Activated CD4-positive, CD25-positive, alpha-beta regulatory T cell (primary cell): ENCODE measurements around the gene PDE6A.
"Not testable (repeated sequence)": the region's sequence is repeated elsewhere in the genome, so short reads cannot be mapped to it uniquely, and the experiment has no call there.

ENCODE experiments used
- DNase-seq, 4 experiments: peaks; one replicate each; lab custom pipeline; 2025; lab: John Stamatoyannopoulos, UW

PDE6A gene

GRCh38 chr5:149860801-149861322 is 83.7 kb downstream of the PDE6A start:
- DNase-seq = no peak

DNA sequence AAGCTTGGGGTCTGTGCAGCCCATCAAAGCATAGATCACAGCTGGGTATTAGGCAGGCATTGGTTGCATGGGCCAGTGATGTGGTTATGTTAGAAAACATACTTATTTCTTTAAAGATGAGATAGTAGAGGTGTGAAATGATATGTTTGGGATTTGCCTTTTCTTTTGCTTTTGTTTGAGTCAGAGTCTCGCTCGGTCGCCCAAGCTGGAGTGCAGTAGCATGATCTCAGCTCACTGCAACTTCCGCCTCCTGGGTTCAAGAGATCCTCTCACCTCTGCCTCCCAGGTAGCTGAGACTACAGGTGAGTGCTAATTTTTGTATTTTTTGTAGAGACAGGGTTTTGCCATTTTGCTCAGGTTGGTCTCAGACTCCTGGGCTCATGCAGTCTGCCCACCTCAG is 84.8 kb downstream of the PDE6A start:
- DNase-seq = no peak

GRCh38 chr5:149858481-149858880 is 86.1 kb downstream of the PDE6A start:
- DNase-seq = not testable (repeated sequence)

GRCh38 chr5:149857499-149857898 is 87.1 kb downstream of the PDE6A start:
- DNase-seq = no peak

DNA sequence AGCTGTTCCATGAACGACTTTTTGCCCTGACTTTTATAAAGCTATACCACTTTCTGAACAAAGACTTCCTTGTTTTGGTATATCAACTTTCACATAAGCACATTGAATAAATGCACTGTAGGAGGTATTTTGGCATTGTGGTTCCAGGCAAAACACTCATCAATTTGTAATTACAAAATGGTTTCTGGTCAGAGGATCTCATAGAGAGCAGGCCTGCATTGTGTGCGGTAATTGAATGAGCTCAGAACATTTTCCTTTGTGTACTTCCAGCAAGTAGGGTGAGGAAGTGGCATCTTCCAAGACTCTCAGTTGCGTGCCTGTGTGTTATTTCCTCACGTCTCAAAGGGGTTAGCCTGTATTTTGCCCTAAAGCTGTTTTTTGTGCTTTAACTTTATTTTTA is 89.2 kb downstream of the PDE6A start:
- no peak for DNase-seq

DNA sequence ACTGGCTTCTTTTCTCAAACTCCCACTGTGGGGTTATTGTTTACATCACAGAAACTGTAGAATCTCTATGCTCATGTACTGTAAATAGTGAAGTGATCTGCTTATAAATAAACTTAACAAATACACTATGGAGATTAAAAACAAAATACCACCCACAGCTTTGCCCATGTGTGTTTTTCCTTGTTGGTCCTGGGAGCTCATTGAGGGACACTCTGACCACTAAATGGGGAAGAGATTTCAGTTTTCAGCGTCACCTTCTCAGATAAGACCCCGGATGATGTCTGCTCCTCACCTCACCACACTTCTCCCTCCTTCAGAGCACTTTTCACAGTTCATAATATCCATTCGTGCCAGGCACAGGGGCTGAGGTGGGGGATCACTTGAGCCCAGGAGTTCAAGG is 89.7 kb downstream of the PDE6A start:
- no peak for DNase-seq

- no peak for DNase-seq
These were observed 90.9 kb downstream of the PDE6A start for GRCh38 chr5:149853701-149854100.

- no peak for DNase-seq
These were observed 91.3 kb downstream of the PDE6A start for GRCh38 chr5:149853331-149853648.

DNA sequence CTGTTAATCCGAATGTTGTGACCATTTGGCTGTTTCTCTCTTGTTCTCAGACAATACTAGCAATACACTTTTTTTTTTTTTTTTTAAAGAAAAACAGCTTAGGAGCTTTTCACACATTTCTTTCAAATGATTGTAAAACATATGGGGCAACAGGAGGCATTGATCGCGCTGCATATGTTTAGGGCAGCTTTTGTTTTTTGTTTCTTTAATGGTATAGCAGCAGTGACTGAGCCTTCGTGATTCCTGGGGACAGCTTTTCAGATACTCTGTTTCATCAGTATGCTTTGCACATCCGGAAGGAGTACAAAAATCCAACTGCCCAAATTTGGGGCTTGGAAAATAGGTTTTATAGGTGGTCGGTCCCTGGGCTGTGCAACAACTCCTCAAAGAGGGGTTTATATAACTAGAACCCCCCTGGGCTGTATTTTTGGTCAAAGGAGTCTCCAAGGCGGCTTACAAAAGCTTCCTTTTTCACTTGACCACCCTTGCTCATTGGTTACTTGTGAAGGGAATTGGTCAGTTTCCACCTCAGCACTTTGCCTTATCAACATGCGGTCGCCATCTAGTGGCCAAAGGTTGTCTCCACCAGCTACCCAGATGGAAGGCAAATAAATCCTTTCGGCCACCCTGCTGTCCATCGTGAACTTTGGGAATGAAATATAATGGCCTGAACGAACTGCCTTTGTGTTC is 91.8 kb downstream of the PDE6A start:
- peak in 2 of 4 experiments; percentile 8 to 14 for DNase-seq

DNA sequence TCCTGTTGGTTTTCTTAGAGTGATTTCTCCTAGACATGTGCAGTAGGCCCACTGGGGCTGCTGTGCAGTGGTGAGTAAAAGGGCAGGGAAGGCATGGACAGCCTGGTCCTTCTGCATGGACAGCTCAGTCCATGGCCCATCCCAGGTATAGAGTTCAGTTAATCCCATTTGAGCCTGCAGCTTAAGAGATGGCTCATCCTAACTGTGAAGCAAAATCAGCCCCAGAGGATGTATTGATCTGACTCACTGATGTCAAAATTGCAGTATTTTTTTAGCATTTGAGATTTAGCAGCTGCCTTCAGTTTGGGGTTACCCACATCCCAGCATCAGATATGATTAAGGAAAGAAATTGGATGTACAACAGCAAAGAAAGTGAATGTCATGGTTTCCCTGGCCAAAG is 93.4 kb downstream of the PDE6A start:
- DNase-seq = no peak

- DNase-seq = no peak
These were observed 94.4 kb downstream of the PDE6A start for GRCh38 chr5:149849966-149850910.

DNA sequence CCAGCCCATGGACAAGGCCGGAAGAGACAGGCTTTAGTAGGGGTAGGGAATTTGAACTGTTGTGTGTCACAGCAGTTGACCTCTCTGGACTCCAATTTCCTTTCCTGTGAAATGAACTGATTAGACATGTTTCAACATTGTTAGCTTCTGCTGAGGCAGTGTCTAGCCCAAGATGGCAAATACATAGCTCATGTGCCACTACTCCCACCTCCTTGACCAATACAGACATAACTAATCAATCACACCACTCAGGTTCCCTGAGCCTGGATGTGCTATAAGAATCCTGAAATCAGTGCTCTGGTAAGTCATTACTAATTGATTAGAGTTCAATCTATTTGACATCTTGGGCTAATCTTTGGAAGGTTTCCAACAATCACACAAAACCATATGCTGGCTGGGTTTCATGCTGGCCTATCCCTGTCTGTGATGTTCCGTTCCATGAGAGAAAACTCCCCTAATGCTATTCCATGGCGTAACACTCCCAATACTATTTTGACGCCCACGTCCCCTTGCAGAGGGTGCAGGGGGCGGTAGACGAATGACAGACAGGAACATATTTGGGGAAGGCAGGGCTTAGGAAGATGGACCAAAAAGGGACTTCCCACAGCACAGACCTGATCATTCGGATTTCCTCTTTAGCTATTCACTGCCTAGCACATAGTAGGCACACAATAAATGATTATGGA is 95.2 kb downstream of the PDE6A start:
- no peak for DNase-seq

DNA sequence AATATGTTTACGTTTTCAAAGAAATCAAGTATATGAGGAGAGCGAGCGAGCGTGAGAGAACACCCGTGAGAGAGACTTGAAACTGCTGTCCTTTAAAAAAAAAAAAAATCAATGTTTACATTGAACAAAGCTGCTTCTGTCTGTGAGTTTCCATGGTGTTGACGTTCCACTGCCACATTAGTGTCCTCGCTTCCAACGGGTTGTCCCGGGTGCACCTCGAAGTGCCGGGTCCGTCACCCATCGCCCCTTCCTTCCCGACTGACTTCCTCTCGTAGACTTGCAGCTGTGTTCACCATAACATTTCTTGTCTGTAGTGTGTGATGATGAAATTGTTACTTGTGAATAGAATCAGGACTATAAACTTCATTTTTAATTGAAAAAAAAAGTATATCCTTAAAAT is 97.0 kb downstream of the PDE6A start:
- no peak for DNase-seq

DNA sequence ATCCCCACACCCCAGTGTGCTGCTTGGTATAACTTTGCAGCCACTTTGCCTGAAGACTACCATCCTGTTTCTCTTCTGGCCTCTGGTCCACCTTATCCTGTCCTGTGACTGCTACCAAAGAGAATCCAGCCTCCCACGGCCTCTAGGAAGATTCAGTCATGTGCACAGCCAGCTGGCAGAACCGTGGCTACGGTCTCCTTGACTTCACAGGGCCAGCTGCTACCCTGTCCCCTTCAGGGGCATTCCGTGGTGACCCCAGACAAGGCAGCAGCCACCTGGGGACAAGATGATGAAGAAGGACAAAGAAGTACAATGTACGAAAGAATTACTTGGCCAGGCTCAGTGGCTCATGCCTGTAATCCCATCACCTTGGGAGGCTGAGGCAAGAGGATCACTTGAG is 98.6 kb downstream of the PDE6A start:
- no peak for DNase-seq

GRCh38 chr5:149845601-149846000 is 99.0 kb downstream of the PDE6A start:
- no peak for DNase-seq

DNA sequence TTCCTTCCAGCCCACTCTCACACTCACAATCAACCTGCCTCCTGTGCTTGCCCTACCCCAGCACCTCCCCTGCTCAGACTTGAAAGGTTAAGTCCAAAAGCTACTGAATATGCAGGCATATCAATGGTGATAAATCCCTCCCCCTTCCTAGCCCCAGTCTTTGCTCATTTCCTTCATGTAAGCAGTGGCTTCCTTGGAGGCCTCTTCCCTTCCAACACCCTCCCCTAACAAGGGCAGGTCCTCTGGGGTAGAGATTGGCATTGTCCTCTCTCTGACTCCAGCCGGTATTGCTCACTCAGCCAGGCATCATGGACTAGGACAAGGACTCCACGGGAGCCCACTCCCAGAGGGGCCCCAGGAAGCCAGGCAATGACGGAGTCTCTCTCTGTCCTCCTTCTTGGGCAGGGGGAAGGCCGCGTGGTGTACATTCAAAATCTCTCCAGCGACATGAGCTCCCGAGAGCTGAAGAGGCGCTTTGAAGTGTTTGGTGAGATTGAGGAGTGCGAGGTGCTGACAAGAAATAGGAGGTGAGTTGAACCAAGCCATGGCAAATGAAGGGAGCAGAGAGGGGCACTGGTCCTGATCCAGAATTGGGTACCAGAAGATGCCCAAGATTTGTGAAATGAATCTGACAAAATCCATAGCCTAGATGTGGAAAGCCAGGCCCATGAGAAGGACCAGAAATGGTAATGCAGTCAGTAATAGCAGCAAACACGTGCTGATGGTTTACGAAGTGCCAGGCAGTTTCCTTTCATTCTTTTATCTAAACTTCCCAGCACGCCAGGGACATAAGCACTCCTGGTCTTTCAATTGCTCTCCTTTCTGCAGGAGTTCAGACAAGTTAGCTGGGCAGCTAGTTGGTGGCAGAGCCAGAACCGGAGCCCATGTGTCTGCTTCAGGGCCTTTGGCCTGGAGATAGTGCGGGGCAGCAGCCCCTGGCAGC is 102.5 kb downstream of the PDE6A start:
- DNase-seq = no peak

DNA sequence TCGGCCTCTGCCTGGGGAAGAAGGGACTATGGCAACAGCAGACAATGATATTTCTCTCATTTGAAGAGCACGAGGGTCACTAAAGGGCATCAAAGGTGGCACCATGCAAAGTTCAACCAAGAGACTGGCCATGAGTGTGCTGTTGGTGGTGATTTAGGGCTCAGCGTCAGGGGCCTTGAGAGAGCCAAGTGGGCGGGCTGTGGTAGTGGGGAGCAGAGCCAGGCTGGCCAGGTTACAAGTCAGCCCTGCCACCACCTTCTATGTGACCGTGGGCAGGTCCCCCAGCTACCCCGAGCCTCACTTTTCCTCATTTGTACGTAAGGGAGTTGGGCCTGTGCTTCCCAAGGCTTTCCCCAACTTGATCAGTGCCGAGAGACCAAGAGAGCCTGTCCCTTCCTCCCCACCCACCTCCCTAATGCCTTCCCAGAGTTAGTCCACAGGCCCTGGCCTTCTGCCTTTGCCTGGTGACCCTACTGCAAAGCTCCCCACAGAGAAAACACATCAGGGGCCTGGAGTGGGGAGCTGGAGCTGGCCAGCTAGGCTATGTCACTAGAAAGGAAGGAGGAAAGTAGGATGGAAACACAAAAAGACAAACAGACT is 104.3 kb downstream of the PDE6A start:
- DNase-seq = no peak

DNA sequence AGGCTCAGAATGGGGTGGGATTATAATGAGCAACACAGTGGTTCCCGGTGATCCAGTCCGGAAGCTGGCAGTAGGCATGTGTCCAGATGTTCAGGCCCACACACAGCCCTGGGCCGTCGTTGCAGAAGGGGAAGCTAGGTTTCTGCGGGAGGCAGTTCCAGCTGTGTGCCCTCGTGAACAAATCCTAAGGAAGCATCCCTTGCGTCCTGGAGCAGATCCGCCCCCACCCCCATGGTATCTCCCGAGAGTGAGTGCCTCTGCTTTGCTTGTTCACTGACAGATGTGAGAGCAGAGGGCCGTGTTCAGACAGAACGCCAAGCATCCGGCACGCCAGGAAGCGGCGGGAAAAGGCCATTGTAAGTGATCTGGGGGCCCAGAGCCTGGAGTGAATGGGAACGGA is 104.8 kb downstream of the PDE6A start:
- DNase-seq = no peak

DNA sequence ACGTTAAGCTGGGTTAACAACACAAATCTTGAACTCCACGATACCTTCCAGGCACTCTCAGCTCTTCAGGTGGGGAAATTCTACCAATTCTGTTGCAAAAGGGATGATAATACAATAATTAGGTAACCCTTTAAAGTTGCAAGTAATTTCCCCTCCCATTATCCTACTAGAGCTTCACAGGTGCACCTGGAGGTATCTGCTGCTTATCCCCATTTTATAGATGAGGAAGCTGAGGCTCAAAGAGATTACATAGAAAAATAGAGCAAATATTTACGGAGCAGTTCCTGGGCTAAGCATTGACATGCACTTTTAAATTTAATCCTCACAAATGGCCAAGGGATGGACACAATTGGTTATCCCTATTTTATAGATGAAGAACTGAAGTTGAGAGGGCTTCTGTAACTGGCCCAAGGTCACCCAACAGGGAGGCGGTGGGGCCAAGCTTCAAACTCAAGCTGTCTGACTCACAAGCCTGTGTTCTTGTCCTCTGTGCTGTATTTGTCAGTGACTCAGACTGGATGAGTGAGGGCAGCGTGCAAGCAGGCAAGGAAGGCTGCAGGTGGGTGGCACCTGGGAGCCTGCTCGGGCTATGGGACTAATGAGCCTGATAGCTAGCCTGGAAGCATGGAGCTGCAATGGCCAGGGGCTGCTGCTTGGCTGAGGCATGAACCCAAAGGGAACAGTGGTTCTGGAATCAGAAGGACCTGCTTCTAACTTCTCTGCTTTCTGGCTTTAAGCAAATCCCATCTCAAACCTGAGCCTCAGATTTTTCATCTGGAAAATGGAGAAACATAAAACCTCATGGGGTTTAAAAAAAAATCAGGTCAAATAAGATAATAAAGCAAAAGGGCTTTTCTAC is 105.5 kb downstream of the PDE6A start:
- DNase-seq = no peak

DNA sequence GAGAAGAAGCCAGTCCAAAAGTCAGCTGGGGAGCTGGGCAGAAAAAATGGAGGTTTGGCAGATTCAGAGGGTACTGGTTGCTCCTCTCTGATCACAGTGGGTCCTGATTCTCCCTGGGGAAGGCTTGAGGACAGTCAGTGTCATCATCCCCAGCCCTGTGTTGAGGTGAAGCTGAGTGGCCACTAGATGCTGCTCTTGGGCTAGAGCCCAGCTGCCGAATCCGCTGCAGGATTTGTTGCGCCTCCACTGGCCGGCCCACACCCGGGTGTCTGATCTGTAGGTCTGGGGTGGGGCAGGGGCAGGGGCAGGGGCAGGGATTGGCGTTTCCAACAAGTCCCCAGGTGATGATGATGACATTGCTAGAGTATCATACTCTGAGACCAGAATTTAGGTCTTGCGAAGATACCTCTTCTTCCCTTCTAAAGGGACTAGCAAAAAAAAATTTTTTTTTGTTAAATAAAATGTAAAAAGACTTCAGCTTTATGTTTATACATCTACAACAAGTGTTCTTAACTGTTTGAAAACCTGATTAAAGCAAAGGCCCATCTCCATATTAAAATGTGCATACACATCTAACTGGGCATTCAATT is 106.8 kb downstream of the PDE6A start:
- no peak for DNase-seq
